Measurements from ENCODE around the gene MAP4K1.

MAP4K1 gene

GRCh38 chr19:38617764-38618589 lies at the start of gene MAP4K1:
TSS of gene MAP4K1 (minus strand) at chr19:38617953. CDS start at chr19:38617895, 58 bp downstream.
- peak; percentile 27 for DNase-seq (ENCODE audit: low read depth, low spot score)

DNA sequence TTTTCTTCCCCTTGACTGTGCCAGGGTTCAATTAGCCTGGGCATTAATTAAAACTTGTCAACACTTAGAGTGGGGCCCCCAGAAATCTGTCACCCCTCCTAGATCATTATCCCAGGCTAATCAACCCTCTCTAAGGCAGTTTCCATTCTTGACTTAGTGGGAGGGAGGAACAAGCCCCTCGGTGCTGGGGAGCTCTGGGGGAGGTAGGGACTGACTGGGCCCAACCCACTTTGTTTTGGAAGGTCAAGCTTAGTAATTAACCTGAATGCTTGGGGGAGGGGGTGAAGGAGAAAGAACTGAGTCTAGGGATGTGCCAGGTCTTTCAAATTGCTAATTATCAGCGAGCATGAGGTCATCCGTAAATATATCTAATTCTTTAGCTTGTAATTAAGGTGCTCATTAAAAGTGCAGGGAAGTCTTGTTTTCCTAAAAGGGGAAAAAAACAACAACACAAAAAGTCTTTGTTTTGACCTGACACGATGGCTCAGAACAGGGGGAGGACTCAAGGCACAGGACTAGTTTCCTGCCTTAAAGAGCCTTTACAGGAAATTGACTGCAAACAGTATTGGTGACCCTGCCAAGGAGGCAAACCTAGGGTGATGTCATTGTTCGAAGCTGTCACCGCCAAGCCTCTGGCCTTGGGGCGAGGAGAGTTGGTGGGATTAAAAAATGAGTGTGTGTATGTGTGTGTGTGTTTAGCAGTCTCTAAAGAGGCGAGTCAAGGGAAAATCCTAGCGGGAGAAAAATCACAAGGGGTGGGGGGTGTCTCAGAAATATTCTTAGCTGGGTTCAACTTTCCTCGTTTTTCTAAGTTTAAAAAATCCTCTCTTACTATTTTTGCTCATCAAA lies 49.1 kb upstream of the MAP4K1 start:
- no peak for DNase-seq (ENCODE audit: low read depth, low spot score)

DNA sequence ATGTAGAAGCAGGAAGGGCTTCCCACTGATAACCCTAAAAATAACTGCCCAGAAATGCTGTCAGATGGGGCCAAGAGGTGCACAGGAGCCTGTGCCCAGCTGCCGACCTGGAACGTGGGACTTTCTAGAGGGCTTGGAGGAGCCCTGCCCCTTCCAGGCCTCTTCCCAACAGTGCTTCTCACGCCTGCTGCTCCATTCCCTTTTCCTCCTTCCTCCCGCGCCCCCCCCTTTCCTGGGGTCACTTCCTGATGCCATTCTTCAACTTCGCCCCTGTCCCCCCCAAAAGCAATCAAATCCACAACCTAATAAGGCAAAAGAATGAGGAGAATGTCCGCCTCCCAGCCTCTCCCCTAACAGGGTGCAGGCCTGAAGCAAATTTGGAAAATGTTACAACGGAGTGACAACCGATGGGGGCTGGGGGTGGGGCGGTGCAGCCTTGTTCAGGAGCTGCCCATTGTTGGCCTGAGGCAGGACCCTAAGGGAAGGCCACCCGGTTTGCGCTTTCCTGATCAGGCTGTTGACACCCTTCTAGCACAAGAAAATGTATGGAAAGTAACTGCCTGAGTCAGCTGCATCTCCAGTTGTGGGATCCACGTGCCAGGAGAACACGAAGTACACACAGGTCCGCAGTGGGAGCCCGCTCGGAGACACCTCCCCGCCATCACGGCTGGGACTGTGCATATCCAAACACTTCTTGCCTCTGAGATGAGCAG lies 48.4 kb upstream of the MAP4K1 start:
- DNase-seq (ENCODE audit: low read depth, low spot score), result no peak

DNA sequence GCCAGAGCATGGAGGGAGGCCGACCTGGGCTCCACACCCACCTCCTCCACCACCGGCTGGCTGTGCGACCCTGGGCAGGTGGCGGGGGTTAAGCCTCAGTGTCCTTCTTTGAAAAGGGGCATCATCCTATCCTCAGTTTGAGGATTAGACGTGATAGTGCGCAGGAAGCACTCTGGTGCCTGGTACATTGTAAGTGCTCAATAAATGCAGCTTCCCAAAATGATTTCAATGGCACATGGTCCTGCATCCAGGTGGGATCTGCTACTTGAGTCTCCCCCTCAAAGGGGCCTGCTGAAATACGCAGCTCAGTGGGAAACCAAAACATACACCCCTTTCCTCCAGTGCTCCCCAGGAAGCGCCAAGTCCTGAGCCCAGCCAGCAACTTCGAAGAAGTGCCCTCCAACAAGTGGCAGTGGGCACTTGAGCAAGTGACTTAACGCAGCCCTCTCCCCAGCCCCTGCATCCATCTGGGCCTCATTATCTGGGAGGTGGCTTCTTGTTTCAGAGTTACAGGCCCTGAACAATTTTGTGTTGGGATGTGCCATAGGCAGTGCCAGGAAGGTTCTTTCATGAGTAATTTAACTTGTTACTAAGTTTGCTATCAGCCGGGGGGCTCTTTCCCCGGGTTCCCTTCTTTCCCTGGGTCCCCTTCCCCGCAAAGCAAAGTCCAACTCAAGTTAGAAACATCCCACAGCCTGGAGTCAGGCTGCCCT lies 47.6 kb upstream of the MAP4K1 start:
- DNase-seq (ENCODE audit: low read depth, low spot score), result no peak

DNA sequence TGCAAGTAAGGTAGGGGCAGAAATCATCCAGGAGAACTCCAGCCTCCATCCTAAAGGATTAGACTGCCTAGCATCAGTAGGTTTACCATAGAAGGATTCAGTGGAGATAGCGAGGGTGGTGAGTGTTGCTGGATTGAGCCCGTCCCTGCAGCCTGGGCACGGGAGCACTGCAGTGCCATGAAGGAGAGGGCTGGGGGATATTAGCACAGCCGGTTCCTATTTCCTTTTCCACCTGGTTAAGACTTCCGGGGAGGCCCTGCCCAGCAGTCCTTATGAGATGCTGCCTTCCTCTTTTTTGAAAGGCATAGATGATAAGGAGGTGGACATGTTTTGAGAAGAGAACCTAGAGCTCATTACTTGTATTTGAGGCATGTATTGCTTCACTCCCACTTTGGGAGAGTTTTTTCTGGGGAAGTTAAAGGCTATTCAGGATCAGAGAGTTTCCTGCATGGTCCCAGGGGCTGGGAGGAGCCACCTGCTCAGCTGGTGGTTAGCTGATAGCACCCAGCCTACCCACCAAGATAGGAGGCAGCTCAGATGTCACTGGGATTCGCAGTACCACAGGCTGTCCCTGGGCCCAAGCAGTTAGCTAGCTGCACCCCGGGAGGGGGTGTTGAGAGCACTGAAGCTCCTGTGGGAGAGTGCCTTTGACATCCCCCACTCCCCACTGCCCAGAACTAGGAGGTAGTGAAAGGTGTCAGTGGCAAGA lies 46.9 kb upstream of the MAP4K1 start:
- no peak for DNase-seq (ENCODE audit: low read depth, low spot score)

GRCh38 chr19:38663957-38664502 lies 46.3 kb upstream of the MAP4K1 start:
- DNase-seq (ENCODE audit: low read depth, low spot score), result no peak

DNA sequence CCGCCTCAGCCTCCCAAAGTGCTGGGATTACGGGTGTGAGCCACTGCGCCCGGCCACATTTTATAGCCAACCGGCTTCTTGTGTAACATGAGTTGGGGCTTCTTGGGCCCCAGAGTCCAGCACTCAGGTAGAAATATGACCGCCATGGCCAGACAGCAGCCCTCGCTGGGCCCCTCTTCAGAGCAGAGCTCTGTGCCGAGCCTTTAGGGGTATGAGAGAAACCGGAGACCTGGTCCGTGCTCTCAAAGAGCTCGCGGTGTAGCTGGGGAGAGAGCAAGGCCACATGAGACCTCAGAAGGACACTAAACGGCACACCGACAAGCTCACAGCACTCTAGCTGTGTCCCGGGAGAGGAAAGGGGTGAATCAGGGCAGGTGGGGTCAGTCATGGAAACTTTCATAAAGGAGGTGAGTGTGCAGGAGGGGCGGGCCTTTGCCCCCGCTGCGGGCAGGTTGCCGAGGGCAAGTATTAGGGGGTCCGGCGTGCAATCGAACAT lies 45.5 kb upstream of the MAP4K1 start:
- DNase-seq (ENCODE audit: low read depth, low spot score), result no peak

- DNase-seq (ENCODE audit: low read depth, low spot score), result no peak
Observed at GRCh38 chr19:38662537-38663155, 44.9 kb upstream of the MAP4K1 start.

DNA sequence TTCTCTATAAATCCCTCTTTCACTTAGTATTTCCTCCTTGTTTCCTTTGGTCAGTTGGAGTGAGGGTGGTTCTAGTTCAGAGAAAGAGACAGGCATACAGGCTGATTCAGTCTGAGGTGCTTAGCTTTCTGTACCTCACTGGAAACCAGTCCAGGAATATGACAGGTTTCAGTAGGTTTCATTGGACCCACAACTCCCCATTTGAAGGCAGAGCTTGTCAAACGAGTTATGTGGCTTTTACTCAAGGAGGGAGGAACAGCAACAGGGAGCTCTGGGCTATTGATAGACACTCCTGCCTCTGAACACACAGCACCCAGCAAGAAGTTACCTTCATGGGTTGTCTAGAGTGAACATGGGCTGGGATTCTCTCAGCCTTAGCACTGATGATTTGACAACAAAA lies 44.2 kb upstream of the MAP4K1 start:
- no peak for DNase-seq (ENCODE audit: low read depth, low spot score)

DNA sequence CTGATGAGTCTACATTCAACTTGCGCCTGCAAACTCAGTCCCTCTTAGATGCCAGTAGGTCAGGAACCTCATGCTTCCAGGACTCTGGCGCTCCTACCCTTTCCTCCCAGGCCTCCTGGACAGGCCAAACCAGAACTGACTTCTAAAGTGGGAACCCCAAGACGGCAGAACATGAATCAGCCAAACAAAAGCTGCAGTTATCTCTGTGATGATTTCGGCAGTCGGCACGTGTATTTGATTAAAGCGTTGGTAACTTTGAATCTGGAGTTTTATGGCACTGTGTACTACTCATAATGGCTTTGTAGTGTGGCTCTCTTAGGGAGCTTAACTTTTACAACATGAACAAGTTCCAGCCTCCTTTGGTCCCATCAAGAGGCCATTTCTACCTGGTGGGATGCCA lies 43.4 kb upstream of the MAP4K1 start:
- no peak for DNase-seq (ENCODE audit: low read depth, low spot score)

- DNase-seq (ENCODE audit: low read depth, low spot score), result no peak
Observed at GRCh38 chr19:38660724-38661123, 43.0 kb upstream of the MAP4K1 start.

DNA sequence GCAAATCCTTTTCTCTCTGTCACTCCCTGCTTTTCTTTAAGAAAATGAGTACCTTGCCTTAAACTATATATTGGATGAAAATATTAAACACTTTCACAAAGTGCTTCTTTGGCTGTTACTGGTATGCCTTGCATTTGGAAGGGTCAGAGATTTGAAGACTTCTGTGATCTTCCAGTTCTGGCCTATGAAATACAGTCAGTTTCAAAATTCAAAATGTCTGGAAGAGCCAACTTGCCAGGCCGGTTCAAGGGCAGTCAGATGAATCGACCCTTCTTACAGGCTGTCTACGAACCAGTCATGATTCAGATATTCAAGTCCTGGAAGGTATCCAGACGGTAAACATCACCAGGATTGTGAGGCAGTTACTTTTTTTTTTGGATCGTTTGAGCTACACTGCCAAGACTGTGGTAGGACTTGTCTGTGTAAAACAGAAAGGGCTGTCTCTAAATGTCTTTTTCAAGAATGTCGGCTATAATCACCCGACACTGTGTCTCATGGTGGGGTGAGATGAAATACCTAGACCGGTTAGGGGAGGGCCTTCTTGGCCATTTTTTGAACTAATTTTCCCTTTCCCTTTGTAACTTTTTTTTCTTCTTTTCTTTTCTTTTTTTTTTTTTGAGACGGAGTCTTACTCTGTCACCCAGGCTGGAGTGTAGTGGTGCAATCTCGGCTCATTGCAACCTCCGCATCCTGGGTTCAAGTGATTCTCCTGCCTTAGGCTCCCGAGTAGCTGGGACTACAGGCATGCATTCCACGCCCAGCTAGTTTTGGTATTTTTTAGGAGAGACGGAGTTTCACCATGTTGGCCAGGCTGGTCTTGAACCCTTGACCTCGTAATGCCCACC lies 40.9 kb upstream of the MAP4K1 start:
- DNase-seq (ENCODE audit: low read depth, low spot score), result no peak

DNA sequence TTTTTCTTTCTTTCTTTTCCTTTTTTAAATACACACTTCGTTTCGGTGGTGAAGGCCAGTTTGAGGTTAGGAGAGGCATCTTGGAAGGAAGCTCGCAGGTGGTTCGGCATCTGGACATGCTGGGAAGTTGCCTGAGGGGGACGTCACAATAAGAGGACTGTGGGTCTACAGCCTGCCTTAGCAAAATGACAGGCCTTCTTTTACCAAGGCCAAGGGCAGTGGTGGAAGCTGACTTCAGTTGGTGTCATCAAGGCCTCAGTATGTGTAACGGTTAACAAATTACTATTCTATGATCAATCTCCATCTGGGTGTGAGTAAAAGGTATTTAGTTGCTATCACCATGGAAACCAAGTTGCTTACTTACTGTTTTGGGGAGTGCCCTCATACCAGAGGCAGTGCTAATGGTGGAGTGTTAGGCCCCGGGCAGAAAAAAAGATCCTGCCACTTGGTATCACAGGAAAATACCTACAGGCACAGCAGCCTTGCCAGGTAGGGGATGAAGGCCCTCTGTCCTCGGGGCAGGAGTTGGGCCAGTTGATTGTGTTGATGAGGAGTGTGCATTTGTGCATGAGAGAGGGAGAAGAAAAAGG lies 40.0 kb upstream of the MAP4K1 start:
- DNase-seq (ENCODE audit: low read depth, low spot score), result no peak

DNA sequence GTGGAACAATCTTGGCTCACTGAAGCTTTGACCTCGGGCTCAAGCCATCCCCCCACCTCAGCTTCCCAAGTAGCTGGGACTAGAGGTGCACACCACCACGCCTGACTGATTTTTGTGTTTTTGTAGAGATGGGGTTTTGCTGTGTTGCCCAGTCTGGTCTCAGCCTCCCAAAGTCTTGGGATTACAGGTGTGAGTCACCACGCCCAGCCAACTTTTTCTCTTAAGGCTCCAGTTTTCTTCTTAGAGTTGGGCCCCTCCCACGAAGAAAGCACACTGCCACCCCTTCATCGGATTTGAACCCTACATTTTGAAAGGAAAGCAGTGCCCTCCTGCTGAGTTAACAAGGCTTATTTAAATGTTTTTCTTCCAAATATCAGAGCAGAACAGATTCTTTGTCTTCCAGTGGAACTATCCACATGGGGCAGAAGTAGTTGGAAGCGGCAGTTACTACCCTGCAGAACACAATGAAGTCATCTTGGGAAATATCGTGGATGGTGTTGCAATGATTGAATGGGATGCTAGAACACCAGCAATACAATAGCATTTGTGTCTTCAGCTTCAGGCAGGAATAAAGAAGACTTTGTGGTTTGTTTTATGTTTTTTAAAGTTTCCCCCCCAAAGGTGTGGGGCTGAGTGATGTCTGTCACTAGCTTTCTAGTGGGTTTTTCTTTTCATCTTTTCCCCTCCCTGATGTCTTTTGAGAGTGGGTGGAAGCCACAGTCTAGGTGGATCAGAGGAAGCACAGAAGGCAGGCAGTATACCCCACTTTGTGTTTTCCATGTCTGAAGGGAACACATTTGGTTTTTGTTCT lies 38.6 kb upstream of the MAP4K1 start:
- peak; percentile 11 for DNase-seq (ENCODE audit: low read depth, low spot score)

- DNase-seq (ENCODE audit: low read depth, low spot score), result peak; percentile 12
Observed at GRCh38 chr19:38655148-38655824, 37.5 kb upstream of the MAP4K1 start.

GRCh38 chr19:38654628-38655055 lies 36.9 kb upstream of the MAP4K1 start:
- DNase-seq (ENCODE audit: low read depth, low spot score), result no peak

- DNase-seq (ENCODE audit: low read depth, low spot score), result no peak
Observed at GRCh38 chr19:38653028-38653571, 35.3 kb upstream of the MAP4K1 start.

Measured in activated naive CD8-positive, alpha-beta T cell treated with anti-CD3 and anti-CD28 coated beads, Interleukin-2, amount 50 U/mL, for 16 hours (primary cell).